Measurements from ENCODE around the gene SPOCK1.

- no peak for TF ChIP-seq CTCF (IDR thresholded peaks at IDR 0.05; ENCODE audit: poor library complexity)
- no peak for TF ChIP-seq EZH2 (IDR thresholded peaks at IDR 0.05; ENCODE audit: borderline replicate concordance)
- no peak for TF ChIP-seq EZH2phosphoT487 (IDR thresholded peaks at IDR 0.05; ENCODE audit: low read depth, severe bottlenecking, unreplicated experiment)
These were observed 306.8 kb downstream of the SPOCK1 start for GRCh38 chr5:137192293-137192743.

All from hepatocyte (in vitro differentiated cells).